ENCODE measurements around the gene CNN2. TPM values are rescaled to one million over a fixed set of nuclear protein-coding genes. Genes with fewer than 3 reads are reported as not detected.

The CNN2 gene
- total and polyA plus RNA-seq, 9 of the 15 experiments (the other 6 are each of a cell fraction or from before 2014, with no cell fraction given) = 12.1 to 174 (median 52.7) TPM

GRCh38 chr19:1017115-1017905 is 9.1 kb upstream of the CNN2 start (continued):
- TF ChIP-seq PBX2 (CRISPR knock-in tag; IDR thresholded peaks at IDR 0.05; ENCODE audit: low read depth) = no peak
- peak; percentile 44 for TF ChIP-seq PBX2 (tag; conservative IDR thresholded peaks at IDR 0.05; ENCODE audit: low read depth)
- peak; percentile 16 to 27; a peak in 1 of 4 replicates for TF ChIP-seq NRF1 (conservative IDR thresholded peaks at IDR 0.05 in 1 of 2, IDR thresholded peaks at IDR 0.05 in 1 of 2)
- TF ChIP-seq NONO (IDR thresholded peaks at IDR 0.05; ENCODE audit: low read depth in 2 of 2, low read length in 1 of 2) = peak in 1 of 2 experiments; percentile 58; a peak in 1 of 4 replicates
- TF ChIP-seq HDAC1 (IDR thresholded peaks at IDR 0.05) = peak in 1 of 2 experiments; percentile 47; a peak in 2 of 4 replicates
- no peak for TF ChIP-seq PRDM10 (IDR thresholded peaks at IDR 0.05; ENCODE audit: partially characterized antibody)
- TF ChIP-seq RBFOX2 (IDR thresholded peaks at IDR 0.05; ENCODE audit: low read depth, low read length) = peak; percentile 68; the same call in 1 of the 2 replicates
- TF ChIP-seq ZNF436 (CRISPR knock-in tag; IDR thresholded peaks at IDR 0.05) = 0 out of 2 replicates have a peak, but pooled peaks have one; percentile 38
- peak; percentile 70 for TF ChIP-seq POLR2G (IDR thresholded peaks at IDR 0.05; ENCODE audit: low read depth, low read length)
- no peak for TF ChIP-seq CEBPB (tag; IDR thresholded peaks at IDR 0.05)
